Measurements from ENCODE around the gene RASL10B. TPM values are rescaled to one million over a fixed set of nuclear protein-coding genes. Genes with fewer than 3 reads are reported as not detected.

Gene RASL10B
- total and polyA plus RNA-seq, 11 donors, result 7.6 to 78.7 (median 12.2) TPM

DNA sequence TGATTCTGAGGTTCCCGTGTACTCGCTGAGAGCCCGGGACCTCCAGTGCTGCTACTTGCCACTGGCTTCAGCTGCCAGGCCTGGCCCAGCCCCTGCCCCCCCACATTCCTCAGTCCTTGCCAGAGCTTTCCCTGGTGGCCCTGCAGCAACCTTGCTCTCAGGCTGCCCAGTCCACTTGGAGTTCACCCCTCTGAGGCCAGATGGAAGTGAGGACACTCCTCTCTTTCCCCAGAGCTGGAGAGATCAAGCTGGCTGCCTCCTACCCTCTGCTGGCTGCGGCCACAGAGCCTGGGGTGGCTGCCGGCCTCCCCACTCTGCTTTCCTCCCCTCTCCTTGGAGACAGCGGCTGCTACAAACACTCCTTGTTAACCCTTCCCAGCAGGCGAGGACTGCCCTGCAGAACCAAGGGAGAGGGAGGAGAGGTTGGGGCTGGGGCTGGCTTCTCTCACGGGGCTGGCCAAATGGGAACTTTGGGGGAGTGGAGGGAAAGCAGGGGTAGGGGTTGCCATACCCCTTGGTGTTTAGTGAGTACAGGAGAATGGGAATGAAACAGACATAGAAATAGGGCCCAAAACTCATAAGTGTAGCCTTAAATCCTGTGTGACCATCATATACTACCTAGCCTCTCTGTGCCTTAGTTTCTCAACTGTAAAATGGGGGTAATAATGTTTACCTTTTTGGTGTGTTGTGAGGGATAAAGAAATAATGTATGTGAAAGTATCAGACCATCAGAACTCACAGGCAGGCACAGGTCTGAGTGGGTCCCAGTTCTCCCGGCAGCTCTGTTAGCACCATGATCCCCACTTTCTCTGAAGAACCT lies 21.7 kb downstream of the RASL10B start, which contains the start of gene GAS2L2:
GAS2L2 (minus strand) TSS at position 295 of the 820 bp plus-strand sequence. CDS start 389 bp downstream, outside the sequence.
- ATAC-seq (peak; percentile 33 to 47 (median 40)), DNase-seq (peak in 1 of 5 donors; percentile 35)
- intact Hi-C loops (cut with DNase I), result no loop called here
- peaks cover 0 to 28% (median 15%) of the 10 kb centered on the region in 9 donors for H3K27me3 ChIP-seq
- H3K4me3 ChIP-seq, result no peak within 1 kb of the TSS
- H3K27ac ChIP-seq, result no peak within 1 kb of the TSS
- TF ChIP-seq, protein P1, sequence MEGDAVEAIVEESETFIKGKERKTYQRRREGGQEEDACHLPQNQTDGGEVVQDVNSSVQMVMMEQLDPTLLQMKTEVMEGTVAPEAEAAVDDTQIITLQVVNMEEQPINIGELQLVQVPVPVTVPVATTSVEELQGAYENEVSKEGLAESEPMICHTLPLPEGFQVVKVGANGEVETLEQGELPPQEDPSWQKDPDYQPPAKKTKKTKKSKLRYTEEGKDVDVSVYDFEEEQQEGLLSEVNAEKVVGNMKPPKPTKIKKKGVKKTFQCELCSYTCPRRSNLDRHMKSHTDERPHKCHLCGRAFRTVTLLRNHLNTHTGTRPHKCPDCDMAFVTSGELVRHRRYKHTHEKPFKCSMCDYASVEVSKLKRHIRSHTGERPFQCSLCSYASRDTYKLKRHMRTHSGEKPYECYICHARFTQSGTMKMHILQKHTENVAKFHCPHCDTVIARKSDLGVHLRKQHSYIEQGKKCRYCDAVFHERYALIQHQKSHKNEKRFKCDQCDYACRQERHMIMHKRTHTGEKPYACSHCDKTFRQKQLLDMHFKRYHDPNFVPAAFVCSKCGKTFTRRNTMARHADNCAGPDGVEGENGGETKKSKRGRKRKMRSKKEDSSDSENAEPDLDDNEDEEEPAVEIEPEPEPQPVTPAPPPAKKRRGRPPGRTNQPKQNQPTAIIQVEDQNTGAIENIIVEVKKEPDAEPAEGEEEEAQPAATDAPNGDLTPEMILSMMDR (IDR thresholded peaks at IDR 0.05), result no peak
- TF ChIP-seq POLR2A (IDR thresholded peaks at IDR 0.05), result no peak
- H3K9me3 ChIP-seq, result no peaks in the 10 kb centered on the region
- WGBS, 4 donors, result 35 to 50% (median 46%) methylated on average over 9 of the region's 9 CpGs
- H3K36me3 ChIP-seq, result no peaks in the 10 kb centered on the region
- H3K4me1 ChIP-seq, result peaks cover 0 to 16% (median 5%) of the 10 kb centered on the region in 12 donors

DNA sequence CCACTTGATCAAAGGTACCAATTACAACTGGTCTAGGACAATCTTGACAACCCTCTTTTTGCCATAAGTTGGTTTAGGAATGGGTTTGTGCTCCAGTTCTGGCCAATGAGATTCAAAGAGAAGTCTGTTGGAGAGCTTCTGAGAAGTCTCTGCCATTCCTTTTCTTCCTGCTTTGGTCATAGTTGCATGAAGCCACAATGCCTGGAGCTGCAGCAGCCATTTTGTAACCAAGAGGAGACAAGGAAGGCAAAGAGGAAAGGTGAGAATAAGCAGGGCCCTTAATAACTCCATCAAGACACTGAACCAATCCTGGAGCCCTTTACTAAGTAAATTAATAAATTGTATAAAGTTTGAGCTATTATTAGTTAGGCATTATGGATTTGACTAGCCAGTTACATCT lies 25.8 kb downstream of the RASL10B start:
- ATAC-seq (no peak), DNase-seq (no peak)
- Histone ChIP-seq H3K4me3 (no peak overlapping the region), H3K27ac (no peak overlapping the region), H3K9me3 (no peaks in the 10 kb centered on the region), H3K4me1 (peaks cover 0 to 10% (median 0%) of the 10 kb centered on the region in 12 donors), H3K36me3 (no peaks in the 10 kb centered on the region), H3K27me3 (no peaks in the 10 kb centered on the region)
- TF ChIP-seq, protein P1 (IDR thresholded peaks at IDR 0.05), result no peak
- TF ChIP-seq POLR2A (IDR thresholded peaks at IDR 0.05), result no peak
- intact Hi-C loops (cut with DNase I), result no loop called here

DNA sequence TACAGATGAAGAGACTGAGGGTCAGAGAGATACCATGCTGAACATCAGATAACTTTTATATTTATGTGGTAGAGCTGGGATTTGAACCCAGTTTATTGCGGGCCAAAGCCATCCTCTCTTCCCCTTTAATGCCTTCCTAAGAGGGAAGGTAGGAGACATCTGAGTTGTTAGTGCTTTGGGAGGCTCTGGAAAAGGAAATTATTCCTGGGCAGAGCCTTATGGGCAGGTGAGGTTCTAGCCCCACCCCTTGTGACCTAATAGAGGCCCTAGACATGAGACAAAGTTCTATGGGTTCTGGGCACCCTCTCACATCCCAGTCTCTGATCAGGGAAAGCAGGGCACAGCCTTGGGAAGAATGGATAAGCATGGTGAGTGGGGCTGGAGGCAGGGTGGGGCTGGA lies 29.1 kb downstream of the RASL10B start, which contains the start of gene C17orf50:
C17orf50 (plus strand) TSS at position 301 of the 400 bp plus-strand sequence; CDS start at position 356, 55 bp downstream.
- Histone ChIP-seq H3K9me3 (no peaks in the 10 kb centered on the region), H3K36me3 (no peaks in the 10 kb centered on the region), H3K27ac (no peak within 1 kb of the TSS), H3K4me3 (no peak within 1 kb of the TSS), H3K27me3 (no peaks in the 10 kb centered on the region), H3K4me1 (peaks cover 0 to 15% (median 9%) of the 10 kb centered on the region in 12 donors)
- 63 to 91% (median 86%) methylated on average over 1 of the region's 1 CpG for WGBS, 4 donors
- DNase-seq, result no peak
- intact Hi-C loops (cut with DNase I), result no loop called here
- ATAC-seq, result no peak
- TF ChIP-seq POLR2A (IDR thresholded peaks at IDR 0.05), result no peak
- TF ChIP-seq, protein P1 (IDR thresholded peaks at IDR 0.05), result no peak

DNA sequence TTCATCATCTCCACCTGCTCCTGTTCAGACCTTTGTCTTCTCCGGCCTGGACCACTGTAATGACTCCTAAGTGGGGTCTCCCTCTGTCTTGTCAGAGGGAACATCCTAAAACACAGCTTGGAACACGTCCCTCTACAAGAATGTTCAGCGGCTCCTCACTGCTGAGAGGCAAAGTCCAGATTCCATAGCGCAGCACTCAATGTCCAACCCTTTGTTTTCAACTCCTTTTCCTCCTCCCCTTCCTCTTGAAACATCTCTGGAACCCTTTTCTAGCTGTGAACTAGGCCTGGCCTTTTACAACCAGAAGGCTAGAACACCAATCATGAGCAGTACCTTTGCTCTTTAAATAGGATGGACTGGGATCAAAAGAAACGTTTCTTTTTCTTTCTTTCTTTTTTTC lies 30.2 kb downstream of the RASL10B start:
- DNase-seq (no peak), ATAC-seq (no peak)
- WGBS, 4 donors, result 84 to 88% (median 86%) methylated on average over 5 of the region's 5 CpGs
- H3K27me3 ChIP-seq, result no peaks in the 10 kb centered on the region
- peaks cover 0 to 15% (median 9%) of the 10 kb centered on the region in 12 donors for H3K4me1 ChIP-seq
- no peak for TF ChIP-seq POLR2A (IDR thresholded peaks at IDR 0.05)
- TF ChIP-seq, protein P1 (IDR thresholded peaks at IDR 0.05), result no peak
- no peak overlapping the region for H3K4me3 ChIP-seq
- intact Hi-C loops (cut with DNase I), result no loop called here
- no peak overlapping the region for H3K27ac ChIP-seq
- no peaks in the 10 kb centered on the region for H3K9me3 ChIP-seq
- no peaks in the 10 kb centered on the region for H3K36me3 ChIP-seq
